HepG2 (cell line): ENCODE results near the gene FAAP100. TPM values are rescaled to one million over a fixed set of nuclear protein-coding genes. Genes with fewer than 3 reads are reported as not detected.

Source experiments
- ATAC-seq: fragments of 200-7000 bp; cut with Tn5 transposase; 3 replicates; pipeline ENCODE4 v1.9.1; 2020; ENCODE audit warnings: mild to moderate bottlenecking, moderate library complexity
- BruUV-seq: library from RNA; stranded (reverse); fragments of 400-500 nt; replicated peaks from 2 replicates; lab custom pipeline; 2021; lab: Mats Ljungman, UMichigan
- CTCF ChIA-PET: fragments of 300-600 bp; formaldehyde crosslinking; extraction: SDS; loops from one replicate; lab custom pipeline; 2021; ENCODE audit warnings: low total read pairs, inconsistent platforms, low intra/inter-chr PET ratio; lab: Yijun Ruan, JAX
- POLR2A ChIA-PET: fragments of 350-600 bp; sonication (Branson Sonifier 250); formaldehyde crosslinking; loops from one replicate; lab custom pipeline; 2020; ENCODE audit warnings: antibody characterized with exemption, inconsistent platforms; lab: Yijun Ruan, JAX
- DNase-seq: peaks from one replicate; pipeline ENCODE4 v3.0.0-alpha.2; 2015; ENCODE audit warnings: low spot score
- FAIRE-seq: peaks from 3 replicates; lab custom pipeline; 2011; peaks lifted over from hg19 to GRCh38; lab: Jason Lieb, UNC
- H2AFZ ChIP-seq: one replicate; pipeline ENCODE4 v1.6.1; 2011; ENCODE audit warnings: low read length, inconsistent platforms
- H3K27ac ChIP-seq: fragments of 300-600 bp; 3 replicates; pipeline ENCODE4 v1.8.0; 2011; ENCODE audit warnings: mixed run types, mild to moderate bottlenecking, mixed read lengths, low read length, inconsistent platforms; ENCODE audit not compliant: insufficient read depth; ENCODE audit errors: extremely low read length
- H3K27me3 ChIP-seq, 2 experiments: fragments of 200-600 bp in 1 of 2; 2 replicates in 1 of 2; 3 replicates in 1 of 2; pipeline versions ENCODE4 v1.6.0 to v1.8.0; 2011; ENCODE audit warnings: low read length in 2 of 2, mild to moderate bottlenecking in 2 of 2, moderate library complexity in 2 of 2, inconsistent platforms in 1 of 2; ENCODE audit not compliant: insufficient read depth in 2 of 2, control insufficient read depth in 1 of 2
- H3K36me3 ChIP-seq, 2 experiments: fragments of 200-600 bp in 1 of 2; replicated peaks in 1 of 2; 2 replicates in 1 of 2; 3 replicates in 1 of 2; pipeline versions ENCODE4 v1.5.1 to v1.8.0; 2011; ENCODE audit warnings: low read length in 2 of 2, inconsistent platforms in 1 of 2; ENCODE audit not compliant: insufficient read depth in 2 of 2, control insufficient read depth in 1 of 2
- H3K4me1 ChIP-seq: 2 replicates; pipeline ENCODE4 v1.5.1; 2012; ENCODE audit warnings: low read length, inconsistent platforms; ENCODE audit not compliant: insufficient read depth
- H3K4me2 ChIP-seq: 2 replicates; pipeline ENCODE4 v1.6.0; 2011; ENCODE audit warnings: low read depth, low read length, inconsistent platforms
- H3K4me3 ChIP-seq, 3 experiments: fragments of 200-600 bp in 1 of 3; sonication (generic), shearing (Covaris generic) in 1 of 3; replicated peaks in 1 of 3; 2 replicates each; pipeline ENCODE4 v1.5.1; 2011 to 2016; ENCODE audit warnings: low read length in 3 of 3, inconsistent platforms in 2 of 3, low read depth in 2 of 3, mild to moderate bottlenecking in 2 of 3, control low read depth in 1 of 3, mixed read lengths in 1 of 3; ENCODE audit not compliant: insufficient read depth in 1 of 3
- H3K79me2 ChIP-seq: one replicate; pipeline ENCODE4 v1.6.1; 2011; ENCODE audit warnings: low read length, inconsistent platforms; ENCODE audit not compliant: insufficient read depth
- H3K9ac ChIP-seq: 2 replicates; pipeline ENCODE4 v1.6.0; 2011; ENCODE audit warnings: mild to moderate bottlenecking, low read depth, low read length, inconsistent platforms; ENCODE audit not compliant: insufficient read depth
- H3K9me3 ChIP-seq: 2 replicates; pipeline ENCODE4 v1.5.1; 2012; ENCODE audit warnings: mild to moderate bottlenecking, low read length
- H4K20me1 ChIP-seq: 2 replicates; pipeline ENCODE4 v1.6.0; 2011; ENCODE audit warnings: inconsistent platforms, mild to moderate bottlenecking, low read length, moderate library complexity; ENCODE audit not compliant: insufficient read depth
- AKAP8 ChIP-seq: sonication (generic); formaldehyde crosslinking; IDR thresholded peaks from 2 replicates; pipeline ENCODE4 v1.5.1; 2020; ENCODE audit warnings: mild to moderate bottlenecking, missing genetic modification reagents
- ARID3A ChIP-seq: IDR thresholded peaks from 2 replicates; pipeline ENCODE4 v1.6.1; 2012; ENCODE audit warnings: low read depth, low read length, improper control_type of control experiment
- BATF2 ChIP-seq: sonication (generic); formaldehyde crosslinking; IDR thresholded peaks from 2 replicates; pipeline ENCODE4 v1.8.0; 2022; ENCODE audit warnings: mild to moderate bottlenecking, missing genetic modification reagents, moderate library complexity
- CBFB ChIP-seq: sonication (generic); formaldehyde crosslinking; IDR thresholded peaks from 2 replicates; pipeline ENCODE4 v1.4.0; 2020; ENCODE audit warnings: missing genetic modification reagents
- DNMT1 ChIP-seq: sonication (generic); formaldehyde crosslinking; IDR thresholded peaks from 2 replicates; pipeline ENCODE4 v1.5.1; 2020; ENCODE audit warnings: mild to moderate bottlenecking, missing genetic modification reagents
- GATAD2A ChIP-seq: IDR thresholded peaks from 2 replicates; pipeline ENCODE4 v1.6.1; 2016
- GPN1 ChIP-seq: sonication (generic); formaldehyde crosslinking; IDR thresholded peaks from 2 replicates; pipeline ENCODE4 v1.5.1; 2020; ENCODE audit warnings: missing genetic modification reagents, borderline replicate concordance
- KDM4B ChIP-seq: sonication (generic); formaldehyde crosslinking; IDR thresholded peaks from 2 replicates; pipeline ENCODE4 v1.4.0; 2020; ENCODE audit warnings: missing genetic modification reagents
- MTA1 ChIP-seq: sonication (generic); formaldehyde crosslinking; IDR thresholded peaks from 2 replicates; pipeline ENCODE4 v1.4.0; 2020; ENCODE audit warnings: missing genetic modification reagents, mild to moderate bottlenecking, borderline replicate concordance
- NPAS2 ChIP-seq: sonication (generic); formaldehyde crosslinking; IDR thresholded peaks from 2 replicates; pipeline ENCODE4 v1.8.0; 2022; ENCODE audit warnings: mild to moderate bottlenecking, missing genetic modification reagents, borderline replicate concordance
- PRPF4 ChIP-seq: fragments of 200-400 bp; formaldehyde crosslinking; IDR thresholded peaks from 2 replicates; pipeline ENCODE4 v1.6.1; 2016; ENCODE audit warnings: low read length, low read depth; ENCODE audit not compliant: poor library complexity, severe bottlenecking
- YY1 ChIP-seq: IDR thresholded peaks from 2 replicates; pipeline ENCODE4 v1.6.1; 2011; ENCODE audit warnings: low read length, low read depth, moderate library complexity, mild to moderate bottlenecking; ENCODE audit not compliant: insufficient read depth, insufficient replicate concordance
- ZMYM4 ChIP-seq: sonication (generic); formaldehyde crosslinking; IDR thresholded peaks from 2 replicates; pipeline ENCODE4 v1.8.1; 2023; ENCODE audit warnings: mild to moderate bottlenecking, missing genetic modification reagents
- ZNF17 ChIP-seq: sonication (generic); formaldehyde crosslinking; IDR thresholded peaks from 2 replicates; pipeline ENCODE4 v1.5.0; 2020; ENCODE audit warnings: mild to moderate bottlenecking, missing genetic modification reagents
- ZNF282 ChIP-seq: fragments of 450-650 bp; IDR thresholded peaks from 2 replicates; pipeline ENCODE4 v1.6.1; 2018; ENCODE audit not compliant: partially characterized antibody
- ZNF503 ChIP-seq: sonication (generic); formaldehyde crosslinking; IDR thresholded peaks from 2 replicates; pipeline ENCODE4 v1.4.0; 2020; ENCODE audit warnings: missing genetic modification reagents
- ZNF563 ChIP-seq: sonication (generic); formaldehyde crosslinking; IDR thresholded peaks from 2 replicates; pipeline ENCODE4 v1.8.0; 2022; ENCODE audit warnings: mild to moderate bottlenecking, moderate library complexity, missing genetic modification reagents
- ZNF569 ChIP-seq: sonication (generic); formaldehyde crosslinking; IDR thresholded peaks from 2 replicates; pipeline ENCODE4 v1.5.0; 2020; ENCODE audit warnings: mild to moderate bottlenecking, missing genetic modification reagents, moderate library complexity, borderline replicate concordance
- ZNF660 ChIP-seq: sonication (generic); formaldehyde crosslinking; IDR thresholded peaks from 2 replicates; pipeline ENCODE4 v1.5.1; 2020; ENCODE audit warnings: mild to moderate bottlenecking, low read depth, missing genetic modification reagents, borderline replicate concordance
- ZNF773 ChIP-seq: sonication (generic); formaldehyde crosslinking; IDR thresholded peaks from 2 replicates; pipeline ENCODE4 v1.4.0; 2020; ENCODE audit warnings: missing genetic modification reagents, borderline replicate concordance
- ZNF781 ChIP-seq: sonication (generic); formaldehyde crosslinking; IDR thresholded peaks from 2 replicates; pipeline ENCODE4 v1.5.1; 2020; ENCODE audit warnings: borderline replicate concordance, mild to moderate bottlenecking, missing genetic modification reagents; ENCODE audit errors: not compliant biosample characterization
- ZNF790 ChIP-seq: sonication (generic); formaldehyde crosslinking; IDR thresholded peaks from 2 replicates; pipeline ENCODE4 v1.8.0; 2022; ENCODE audit warnings: missing genetic modification reagents, mild to moderate bottlenecking, borderline replicate concordance
- WGBS: methylation state at CpG from one replicate; pipeline ENCODE4 v1.1.6; 2017; ENCODE audit warnings: low lambda C conversion rate; 5-methylcytosine and 5-hydroxymethylcytosine counted together
- in situ Hi-C: cut with HindIII; loops from 2 replicates; pipeline ENCODE4 v1.10.0; 2017; ENCODE audit warnings: low pct_unique_long_range_greater_than_20kb; ENCODE audit not compliant: extremely low pct_ligation_motif_present
- intact Hi-C: fragments of 100-400 bp; cut with micrococcal nuclease; formaldehyde crosslinking; loops from one replicate; pipeline ENCODE4 v1.10.0; 2022; ENCODE audit not compliant: unreplicated experiment
- polyA plus RNA-seq, 8 experiments: library from polyadenylated mRNA; depleted of rRNA in 3 of 8; stranded (reverse) in 7 of 8; unstranded in 1 of 8; fragments of >200 nt; fragmentation: Illumina TruSeq in 4 of 8; extraction: Trizol in 4 of 8; gene quantifications; 2 replicates each; pipeline versions ENCODE4 v1.2.1 to v1.2.3, GENCODE V29; 2011 to 2016; ENCODE audit warnings: low read depth in 4 of 8, missing spikeins in 1 of 8, mixed read lengths in 1 of 8; ENCODE audit not compliant: insufficient read depth in 1 of 8
- total RNA-seq, 5 experiments: library from RNA; depleted of rRNA; stranded (reverse); fragments of >200 nt; fragmentation: Illumina TruSeq; extraction: Trizol; gene quantifications; 2 replicates each; pipeline ENCODE4 v1.2.3, GENCODE V29; 2016; ENCODE audit warnings: low read depth in 1 of 5
- TF ChIP-seq, protein P1 (sequence below): sonication (generic); formaldehyde crosslinking; IDR thresholded peaks from 2 replicates; pipeline ENCODE4 v1.4.0; 2020; ENCODE audit warnings: missing genetic modification reagents

Gene FAAP100
- total and polyA plus RNA-seq, 2 of the 13 experiments (the other 11 are each of a cell fraction or from before 2014, with no cell fraction given) = 7.6 to 20.8 TPM

GRCh38 chr17:81528384-81528650 is 23.8 kb downstream of the FAAP100 start:
- Histone ChIP-seq H3K27ac (no peak overlapping the region), H3K4me2 (peak overlapping the region; percentile 48), H3K4me1 (peaks cover 23% of the 10 kb centered on the region), H3K36me3 (no peaks in the 10 kb centered on the region), H3K9me3 (peaks cover 15% of the 10 kb centered on the region; the same call in 1 of the 2 replicates), H3K79me2 (no peaks in the 10 kb centered on the region), H3K27me3 (peaks cover 19 to 65% of the 10 kb centered on the region in 2 experiments), H4K20me1 (peaks cover 5% of the 10 kb centered on the region; the same call in 1 of the 2 replicates), H3K4me3 (peak overlapping the region in 1 of 3 experiments; percentile 57; a peak in 2 of 6 replicates), H2AFZ (no peak overlapping the region), H3K9ac (no peak overlapping the region)
- BruUV-seq = no TSS peak
- ChIA-PET CTCF (no interaction called here), POLR2A (interaction anchor here (1.4 kb wide), 1 partner anchor 10 kb away, joined by 5 read pairs; no protein-coding TSS in a partner anchor)
- no peak for ATAC-seq
- in situ Hi-C loops (no loop called here), intact Hi-C loops (no loop called here)
- 44% methylated on average over 3 of the region's 20 CpGs for WGBS
- DNase-seq = no peak
- FAIRE-seq = no peak
- TF ChIP-seq, protein P1, sequence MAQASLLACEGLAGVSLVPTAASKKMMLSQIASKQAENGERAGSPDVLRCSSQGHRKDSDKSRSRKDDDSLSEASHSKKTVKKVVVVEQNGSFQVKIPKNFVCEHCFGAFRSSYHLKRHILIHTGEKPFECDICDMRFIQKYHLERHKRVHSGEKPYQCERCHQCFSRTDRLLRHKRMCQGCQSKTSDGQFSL (CRISPR knock-in tag) = no peak
- TF ChIP-seq ZNF563 (CRISPR knock-in tag) = 0 out of 2 replicates have a peak, but pooled peaks have one; percentile 16
- TF ChIP-seq ZNF660 (CRISPR knock-in tag) = no peak
- no peak for TF ChIP-seq YY1
- TF ChIP-seq ZNF790 (CRISPR knock-in tag) = no peak
- TF ChIP-seq ZNF17 = no peak
- TF ChIP-seq DNMT1 (CRISPR knock-in tag) = no peak
- TF ChIP-seq ZNF503 (CRISPR knock-in tag) = no peak
- TF ChIP-seq AKAP8 = 0 out of 2 replicates have a peak, but pooled peaks have one; percentile 10
- TF ChIP-seq CBFB (CRISPR knock-in tag) = no peak
- TF ChIP-seq ZNF282 = no peak
- no peak for TF ChIP-seq BATF2
- no peak for TF ChIP-seq GATAD2A (CRISPR knock-in tag)
- no peak for TF ChIP-seq ZNF773 (CRISPR knock-in tag)
- TF ChIP-seq ZMYM4 (CRISPR knock-in tag) = no peak
- no peak for TF ChIP-seq NPAS2 (CRISPR knock-in tag)
- TF ChIP-seq ZNF569 = no peak
- TF ChIP-seq ZNF781 (CRISPR knock-in tag) = no peak
- peak; percentile 32; the same call in 1 of the 2 replicates for TF ChIP-seq MTA1 (CRISPR knock-in tag)
- no peak for TF ChIP-seq GPN1 (CRISPR knock-in tag)
- TF ChIP-seq ARID3A = no peak
- TF ChIP-seq PRPF4 = no peak
- no peak for TF ChIP-seq KDM4B
